Calu3 (cell line): Measurements from ENCODE around the gene OR1N2. TPM values are rescaled to one million over a fixed set of nuclear protein-coding genes. Genes with fewer than 3 reads are reported as not detected.
"Not testable (repeated sequence)": the region's sequence is repeated elsewhere in the genome, so short reads cannot be mapped to it uniquely, and the experiment has no call there.

Experiments
- BruUV-seq: library from RNA; stranded (reverse); fragments of 400-500 nt; replicated peaks from 2 replicates; lab custom pipeline; 2021; lab: Mats Ljungman, UMichigan
- CTCF ChIA-PET: fragments of 300-600 bp; sonication (Branson Sonifier 250); formaldehyde crosslinking; loops from one replicate; lab custom pipeline; 2022; ENCODE audit warnings: antibody characterized with exemption; lab: Charles Lee
- DNase-seq: peaks from one replicate; pipeline ENCODE4 v3.0.0; 2022
- H3K27ac Mint-ChIP-seq: one replicate; pipeline ENCODE4 v1.8.0; 2022; ENCODE audit warnings: mixed read lengths; ENCODE audit not compliant: unreplicated experiment
- H3K27me3 Mint-ChIP-seq: one replicate; pipeline ENCODE4 v1.8.0; 2022; ENCODE audit warnings: mixed read lengths; ENCODE audit not compliant: unreplicated experiment
- H3K36me3 Mint-ChIP-seq: one replicate; pipeline ENCODE4 v1.8.0; 2022; ENCODE audit warnings: mild to moderate bottlenecking, moderate library complexity, mixed read lengths; ENCODE audit not compliant: insufficient read depth, unreplicated experiment
- H3K4me1 Mint-ChIP-seq: one replicate; pipeline ENCODE4 v1.8.0; 2022; ENCODE audit warnings: mild to moderate bottlenecking, low read depth, mixed read lengths; ENCODE audit not compliant: unreplicated experiment
- H3K4me3 Mint-ChIP-seq: one replicate; pipeline ENCODE4 v1.8.0; 2022; ENCODE audit warnings: mild to moderate bottlenecking, low read depth, moderate library complexity, mixed read lengths; ENCODE audit not compliant: unreplicated experiment
- H3K9me3 Mint-ChIP-seq: one replicate; pipeline ENCODE4 v1.8.0; 2022; ENCODE audit warnings: low read depth, mixed read lengths; ENCODE audit not compliant: unreplicated experiment
- intact Hi-C: fragments of 100-400 bp; cut with micrococcal nuclease; formaldehyde crosslinking; loops from one replicate; pipeline ENCODE4 v1.10.0; 2022; ENCODE audit not compliant: unreplicated experiment
- total RNA-seq: library from RNA; stranded (reverse); gene quantifications from 2 replicates; pipeline ENCODE4 v1.2.3, GENCODE V29; 2022
- TF ChIP-seq, protein P1 (sequence below): fragments of 200-600 bp; IDR thresholded peaks from one replicate; pipeline ENCODE4 v1.8.0; 2022; ENCODE audit warnings: antibody characterized with exemption; ENCODE audit not compliant: unreplicated experiment

OR1N2 gene
- total RNA-seq, 1 experiment from 2014 or later, result not detected

DNA sequence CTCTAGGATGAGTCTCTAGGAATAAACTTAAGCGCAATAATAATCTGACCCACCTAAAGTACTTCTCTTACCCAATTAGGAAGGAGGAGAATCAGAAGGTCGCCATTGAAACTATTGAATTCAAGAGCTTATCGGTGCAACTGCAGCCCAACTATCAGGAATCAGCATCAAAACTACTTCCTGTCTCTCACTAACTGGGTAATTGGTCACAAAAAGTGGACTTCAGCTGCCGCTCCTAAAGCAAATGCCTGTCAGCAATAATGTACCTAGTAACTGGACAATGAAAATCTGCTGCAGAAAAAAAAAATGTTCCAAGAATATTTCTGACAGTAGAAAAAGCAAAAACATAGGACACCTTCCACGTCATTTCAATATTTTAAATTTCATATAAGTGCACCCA is 27.0 kb downstream of the OR1N2 start:
- DNase-seq, result no peak
- H3K27ac Mint-ChIP-seq, result no peak overlapping the region
- intact Hi-C loops, result no loop called here
- CTCF ChIA-PET, result no interaction called here
- H3K27me3 Mint-ChIP-seq, result no peaks in the 10 kb centered on the region
- no TSS peak for BruUV-seq
- TF ChIP-seq, protein P1, sequence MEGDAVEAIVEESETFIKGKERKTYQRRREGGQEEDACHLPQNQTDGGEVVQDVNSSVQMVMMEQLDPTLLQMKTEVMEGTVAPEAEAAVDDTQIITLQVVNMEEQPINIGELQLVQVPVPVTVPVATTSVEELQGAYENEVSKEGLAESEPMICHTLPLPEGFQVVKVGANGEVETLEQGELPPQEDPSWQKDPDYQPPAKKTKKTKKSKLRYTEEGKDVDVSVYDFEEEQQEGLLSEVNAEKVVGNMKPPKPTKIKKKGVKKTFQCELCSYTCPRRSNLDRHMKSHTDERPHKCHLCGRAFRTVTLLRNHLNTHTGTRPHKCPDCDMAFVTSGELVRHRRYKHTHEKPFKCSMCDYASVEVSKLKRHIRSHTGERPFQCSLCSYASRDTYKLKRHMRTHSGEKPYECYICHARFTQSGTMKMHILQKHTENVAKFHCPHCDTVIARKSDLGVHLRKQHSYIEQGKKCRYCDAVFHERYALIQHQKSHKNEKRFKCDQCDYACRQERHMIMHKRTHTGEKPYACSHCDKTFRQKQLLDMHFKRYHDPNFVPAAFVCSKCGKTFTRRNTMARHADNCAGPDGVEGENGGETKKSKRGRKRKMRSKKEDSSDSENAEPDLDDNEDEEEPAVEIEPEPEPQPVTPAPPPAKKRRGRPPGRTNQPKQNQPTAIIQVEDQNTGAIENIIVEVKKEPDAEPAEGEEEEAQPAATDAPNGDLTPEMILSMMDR, result no peak
- no peak overlapping the region for H3K4me3 Mint-ChIP-seq
- H3K36me3 Mint-ChIP-seq, result no peaks in the 10 kb centered on the region
- H3K4me1 Mint-ChIP-seq, result no peaks in the 10 kb centered on the region
- H3K9me3 Mint-ChIP-seq, result no peaks in the 10 kb centered on the region

DNA sequence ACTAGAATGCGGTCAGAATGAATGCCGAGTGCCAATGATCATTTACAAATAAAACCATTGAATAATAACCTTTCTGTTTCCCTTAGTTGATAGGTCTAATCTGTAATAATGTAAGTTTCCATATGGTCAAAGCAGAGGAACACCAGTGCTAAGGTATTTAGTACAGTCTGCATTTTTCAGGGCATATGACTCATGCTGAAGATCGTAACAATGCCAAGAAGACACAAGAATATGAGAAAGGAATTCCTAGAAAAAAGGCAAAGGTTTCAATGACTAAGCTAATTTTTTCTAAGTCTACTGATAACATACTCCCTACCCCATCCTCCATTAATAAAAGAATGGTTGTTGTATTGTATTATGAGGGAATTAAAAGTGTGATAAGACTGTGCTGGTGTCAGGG is 27.4 kb downstream of the OR1N2 start:
- TF ChIP-seq, protein P1, result no peak
- DNase-seq, result no peak
- intact Hi-C loops, result no loop called here
- H3K27me3 Mint-ChIP-seq, result no peaks in the 10 kb centered on the region
- no TSS peak for BruUV-seq
- H3K4me1 Mint-ChIP-seq, result no peaks in the 10 kb centered on the region
- no peak overlapping the region for H3K27ac Mint-ChIP-seq
- H3K36me3 Mint-ChIP-seq, result no peaks in the 10 kb centered on the region
- CTCF ChIA-PET, result interaction anchor here (0.6 kb wide), 1 partner anchor 1821 kb away, joined by 3 read pairs; no protein-coding TSS in a partner anchor
- no peaks in the 10 kb centered on the region for H3K9me3 Mint-ChIP-seq
- H3K4me3 Mint-ChIP-seq, result no peak overlapping the region

DNA sequence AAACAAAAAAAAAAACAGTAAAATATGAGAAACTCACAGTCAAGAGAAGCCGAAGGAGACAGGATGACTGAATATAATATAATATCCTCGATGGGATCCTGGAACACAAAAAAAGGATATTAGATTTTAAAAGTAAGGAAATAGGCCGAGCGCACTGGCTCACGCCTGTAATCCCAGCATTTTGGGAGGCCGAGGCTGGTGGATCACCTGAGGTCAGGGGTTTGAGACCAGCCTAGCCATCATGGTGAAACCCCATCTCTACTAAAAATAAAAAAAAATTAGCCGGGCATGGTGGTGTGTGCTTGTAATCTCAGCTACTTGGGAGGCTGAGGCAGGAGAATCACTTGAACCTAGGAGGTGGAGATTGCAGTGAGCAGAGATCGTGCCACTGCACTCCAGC is 30.4 kb downstream of the OR1N2 start, which contains the start of gene OR1L8:
TSS of gene OR1L8 (minus strand) at position 101 of the 400 bp plus-strand sequence. CDS start 14,907 bp downstream, outside the sequence.
- CTCF ChIA-PET, DNase-seq, H3K27ac Mint-ChIP-seq, intact Hi-C loops, H3K4me3 Mint-ChIP-seq, H3K27me3 Mint-ChIP-seq, BruUV-seq, H3K36me3 Mint-ChIP-seq, H3K4me1 Mint-ChIP-seq, H3K9me3 Mint-ChIP-seq: not testable (repeated sequence)

Other genes with a start within 250 kb of the OR1N2 start
- 0.66 and 0.71 TPM in 2 replicates for gene PTGS1, start 182.1 kb upstream of the OR1N2 start, total RNA-seq
- not detected in 2 replicates for gene OR1J1, start 75.2 kb upstream of the OR1N2 start, total RNA-seq
- gene OR1J2, start 42.3 kb upstream of the OR1N2 start, total RNA-seq, result not detected in 2 replicates
- not detected in 2 replicates for gene OR1J4, start 34.0 kb upstream of the OR1N2 start, total RNA-seq
- not detected in 2 replicates for gene OR1N1, start 25.8 kb upstream of the OR1N2 start, total RNA-seq
- gene OR1L8, start 30.3 kb downstream of the OR1N2 start, total RNA-seq, result not detected in 2 replicates
- gene OR1Q1, start 61.6 kb downstream of the OR1N2 start, total RNA-seq, result not detected in 2 replicates
- gene OR1B1, start 104.5 kb downstream of the OR1N2 start, total RNA-seq, result not detected in 2 replicates
- gene OR1L1, start 108.6 kb downstream of the OR1N2 start, total RNA-seq, result not detected in 2 replicates
- not detected in 2 replicates for gene OR1L3, start 122.0 kb downstream of the OR1N2 start, total RNA-seq
- not detected in 2 replicates for gene OR1L4, start 170.9 kb downstream of the OR1N2 start, total RNA-seq
- gene OR1L6, start 189.2 kb downstream of the OR1N2 start, total RNA-seq, result not detected in 2 replicates
- not detected in 2 replicates for gene OR5C1, start 235.8 kb downstream of the OR1N2 start, total RNA-seq
- not detected in 2 replicates for gene OR1K1, start 247.0 kb downstream of the OR1N2 start, total RNA-seq